Tongue (tissue), 2 donors: ENCODE data around the gene PRDM1. TPM values are rescaled to one million over a fixed set of nuclear protein-coding genes. Genes with fewer than 3 reads are reported as not detected.

ENCODE experiments used
- DNase-seq: peaks from one replicate; pipeline ENCODE4 v3.0.0-alpha.2; 2015
- total RNA-seq: library from RNA; depleted of rRNA; stranded (reverse); fragments of >200 nt; gene quantifications from one replicate; pipeline ENCODE4 v1.2.3, GENCODE V29; 2014

PRDM1 gene
- total RNA-seq, 1 donor from 2014 or later: 15.5 TPM

DNA sequence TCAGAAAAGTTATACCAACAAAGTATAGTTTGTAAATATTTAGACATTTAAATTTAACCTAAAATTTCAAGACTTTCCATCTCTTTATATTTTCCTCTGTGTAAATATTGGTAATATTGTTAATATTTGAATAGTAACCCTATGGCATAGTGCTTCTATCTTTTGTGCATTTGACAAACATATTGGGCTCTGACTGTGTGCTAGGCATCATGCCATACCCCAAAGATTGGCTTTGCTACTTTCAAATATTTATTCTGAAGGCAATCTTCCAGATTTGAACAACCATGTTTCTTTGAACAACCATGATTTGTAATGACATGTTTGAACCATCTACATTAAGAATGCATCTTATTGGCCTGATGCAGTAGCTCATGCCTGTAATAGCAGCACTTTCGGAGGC is 15.5 kb upstream of the PRDM1 start:
- DNase-seq: no peak

DNA sequence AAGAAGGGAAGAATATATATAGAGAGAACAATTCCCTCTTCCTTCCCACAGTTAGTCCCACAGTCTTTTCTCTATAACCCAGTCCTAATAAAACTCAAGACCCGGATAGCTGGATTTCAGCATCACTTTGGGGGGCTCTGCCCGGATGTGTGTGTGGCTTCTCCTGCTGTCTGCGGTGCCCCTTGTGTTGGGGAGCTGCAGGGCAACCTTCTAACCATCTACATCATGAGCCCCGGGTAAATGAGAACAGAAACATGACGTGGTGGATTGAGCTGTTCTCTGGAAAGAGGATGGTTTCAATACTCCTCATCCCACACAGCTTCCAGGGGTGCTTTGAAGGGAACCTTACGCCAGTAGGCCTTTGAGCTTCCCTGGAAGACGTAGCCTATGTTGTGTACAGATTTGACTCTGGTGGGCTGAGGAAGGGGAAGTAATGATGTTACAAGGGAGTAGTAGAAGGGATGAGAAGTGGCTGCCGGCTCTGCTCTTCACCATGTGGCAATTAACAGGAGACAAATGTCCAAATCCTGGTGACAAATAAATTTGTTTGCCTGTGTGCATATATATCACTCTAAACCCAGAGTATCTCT is 13.5 kb upstream of the PRDM1 start:
- DNase-seq: no peak

DNA sequence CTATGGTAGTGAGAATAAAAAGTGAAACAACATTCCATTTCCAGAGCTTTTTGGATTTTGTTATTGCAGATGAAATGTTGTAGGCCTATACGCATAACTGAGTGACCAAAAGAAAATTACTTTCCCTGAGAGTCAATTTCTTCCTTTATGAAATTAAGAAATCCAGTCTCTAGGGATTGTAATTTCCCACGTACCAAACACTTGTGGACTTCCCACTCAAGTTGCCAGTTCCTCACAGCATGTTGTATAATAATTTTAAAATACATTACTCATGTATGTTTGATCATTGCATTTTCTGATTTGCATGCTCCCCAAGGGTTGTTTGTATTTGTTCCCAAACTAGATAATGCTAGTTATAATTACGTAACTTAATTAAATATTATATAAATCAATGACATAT is 12.0 kb upstream of the PRDM1 start:
- no peak for DNase-seq

DNA sequence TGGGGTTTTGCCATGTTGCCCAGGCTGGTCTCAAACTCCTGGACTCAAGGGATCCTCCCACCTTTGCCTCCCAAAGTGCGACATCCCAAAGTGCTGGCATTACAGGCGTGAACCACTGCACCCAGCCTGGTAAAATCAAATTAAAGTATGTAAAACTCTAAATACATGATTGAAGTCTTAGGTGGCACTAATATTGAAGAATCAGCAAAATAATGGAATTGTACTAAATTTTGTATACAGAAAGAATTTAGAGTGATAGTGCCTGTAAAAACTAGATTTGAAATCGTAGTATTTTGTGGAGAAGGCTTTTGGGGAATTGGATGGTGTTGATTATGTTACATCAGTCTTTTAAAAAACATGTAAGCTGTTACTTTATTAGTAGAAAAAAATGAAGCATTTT is 10.0 kb upstream of the PRDM1 start:
- DNase-seq: no peak

DNA sequence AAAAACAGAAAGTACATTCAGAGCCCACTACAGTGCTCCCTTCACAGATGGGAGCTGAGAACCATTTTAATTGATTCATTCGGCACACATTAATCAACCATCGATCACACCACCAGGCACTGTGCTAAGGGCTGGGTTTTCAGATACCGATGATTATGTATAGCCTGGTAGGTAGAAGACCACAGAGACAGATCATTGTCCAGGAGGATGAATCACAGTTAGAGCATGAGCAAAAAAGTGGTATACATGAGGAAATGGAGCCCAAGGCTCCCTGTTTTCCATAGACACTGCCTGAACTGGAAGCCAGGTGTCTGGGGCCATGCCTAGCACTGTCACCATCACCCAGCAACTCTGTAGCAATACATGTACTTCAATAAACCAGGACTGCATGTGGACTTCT is 9.0 kb upstream of the PRDM1 start:
- no peak for DNase-seq

DNA sequence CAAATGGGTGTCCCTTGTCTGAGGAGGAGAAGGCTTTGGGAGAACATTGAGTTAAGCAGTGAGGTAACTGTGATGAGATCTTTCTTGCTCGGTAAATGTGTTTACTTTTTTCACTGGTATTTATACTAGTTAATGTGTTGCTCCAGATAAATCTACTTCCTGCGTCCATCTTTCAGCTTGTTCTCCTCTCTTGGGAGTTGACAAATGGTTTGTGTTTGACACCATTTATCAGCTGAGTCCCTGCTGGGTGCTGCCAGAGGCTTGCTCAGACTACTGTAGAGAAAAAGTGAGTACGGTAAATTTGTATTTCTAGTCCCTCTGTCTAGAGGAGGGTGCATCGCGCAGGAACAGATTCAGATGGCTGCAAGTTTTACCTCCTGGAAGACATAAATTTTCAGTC is 8.3 kb upstream of the PRDM1 start:
- DNase-seq: no peak

DNA sequence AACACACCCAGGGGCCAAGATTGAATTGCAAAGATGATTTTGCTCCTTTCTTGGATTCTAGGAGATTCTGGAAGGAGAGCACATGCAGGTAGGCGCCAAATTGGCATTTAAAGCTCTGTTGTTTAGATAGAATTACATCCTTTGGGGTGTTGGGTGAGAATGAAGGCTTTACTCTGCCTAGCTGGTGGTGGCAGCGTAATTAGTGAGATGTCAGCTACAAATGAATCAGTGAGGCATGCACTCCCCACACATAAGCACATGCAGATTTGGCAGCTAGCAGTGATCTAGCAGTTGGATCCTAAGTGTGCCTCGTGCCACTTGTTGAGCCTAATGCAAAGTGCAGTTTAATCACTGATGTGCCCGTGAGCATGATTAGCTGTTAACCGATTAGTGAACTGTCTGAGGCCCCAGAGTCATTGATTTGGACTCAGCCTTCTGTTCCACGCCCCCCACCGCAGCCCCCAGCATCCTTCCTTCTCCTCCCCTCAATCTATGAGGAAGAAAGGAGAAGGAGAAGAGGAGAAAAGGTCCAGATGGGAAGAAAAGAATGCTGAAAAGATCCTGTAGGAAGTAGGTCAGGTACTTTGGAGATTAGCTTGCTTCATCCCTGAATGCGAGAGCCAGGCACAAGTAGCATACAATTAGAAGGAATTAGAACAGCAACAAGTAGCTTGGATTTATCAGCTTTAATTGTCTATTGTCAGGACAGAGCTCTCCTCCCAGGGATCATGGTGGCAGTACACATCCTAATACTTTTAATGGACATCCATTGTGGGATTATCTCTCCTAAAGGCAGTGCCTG is 6.0 kb upstream of the PRDM1 start:
- DNase-seq: no peak

DNA sequence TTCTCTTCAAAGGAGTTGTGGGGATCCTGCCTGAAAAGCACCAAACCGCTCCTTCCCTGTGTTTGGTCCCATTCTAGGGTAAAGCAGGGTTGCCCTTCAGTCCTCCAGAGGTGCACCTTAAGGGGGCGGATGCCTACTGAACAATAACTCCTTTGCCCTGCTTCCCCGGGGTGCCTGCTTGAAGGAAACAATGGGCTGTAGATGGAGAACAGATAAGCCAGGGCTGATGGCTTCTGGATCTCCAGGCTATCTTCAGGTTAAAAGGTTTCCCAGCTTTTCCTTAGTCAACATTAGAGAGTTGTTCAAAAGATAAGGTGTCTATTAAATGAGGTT is 5.4 kb upstream of the PRDM1 start:
- DNase-seq: no peak

DNA sequence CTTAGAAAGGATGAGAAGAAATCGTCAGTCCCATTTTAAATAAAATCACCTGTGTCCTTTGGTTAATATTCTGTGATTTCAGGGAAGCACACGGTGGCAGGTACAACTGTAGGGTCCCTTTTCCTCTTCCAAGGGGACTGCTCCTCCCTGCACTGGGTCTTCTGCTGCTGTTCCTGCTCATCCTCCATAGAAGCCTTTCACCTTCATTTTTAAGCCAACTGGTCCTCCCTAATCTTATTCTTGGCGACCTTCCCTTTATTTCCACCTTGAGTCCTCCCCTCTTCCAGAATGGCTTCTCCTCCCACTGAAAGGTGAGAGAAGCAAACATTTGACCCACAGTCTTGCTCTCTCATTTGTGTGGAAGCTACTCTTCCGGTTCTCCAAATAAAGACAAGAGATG is 4.4 kb upstream of the PRDM1 start:
- no peak for DNase-seq

DNA sequence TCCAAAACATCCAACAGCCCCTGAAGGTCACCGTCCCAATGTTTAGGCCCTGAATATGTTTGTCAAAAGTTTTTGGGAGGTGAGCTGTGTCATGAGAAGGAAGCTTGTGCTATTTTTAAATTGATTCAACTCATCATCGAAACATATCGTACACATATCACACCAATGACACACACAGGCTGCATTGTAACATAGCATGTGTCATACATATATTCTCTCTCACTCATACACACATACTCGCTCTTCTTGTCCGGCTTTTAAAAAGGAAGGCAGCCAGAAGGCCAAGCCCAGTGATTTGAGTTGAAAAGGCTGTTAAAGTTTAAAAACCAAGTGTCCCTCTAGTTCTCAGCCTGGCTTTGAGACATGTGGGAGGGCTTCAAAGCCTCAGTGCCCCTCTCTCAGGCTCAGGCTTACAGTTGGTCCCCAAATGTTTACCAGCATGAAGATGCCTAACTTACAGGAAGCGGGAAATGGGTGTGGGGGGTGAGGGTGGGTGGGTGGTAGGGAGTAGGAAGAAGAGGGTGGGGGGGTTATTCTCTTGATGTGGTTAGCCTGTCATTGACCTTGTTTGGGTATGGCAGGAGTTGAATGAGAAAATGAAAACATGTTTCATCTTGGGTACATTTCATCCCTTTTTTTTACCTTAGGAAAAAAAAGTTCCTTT is 3.3 kb upstream of the PRDM1 start:
- DNase-seq: no peak

DNA sequence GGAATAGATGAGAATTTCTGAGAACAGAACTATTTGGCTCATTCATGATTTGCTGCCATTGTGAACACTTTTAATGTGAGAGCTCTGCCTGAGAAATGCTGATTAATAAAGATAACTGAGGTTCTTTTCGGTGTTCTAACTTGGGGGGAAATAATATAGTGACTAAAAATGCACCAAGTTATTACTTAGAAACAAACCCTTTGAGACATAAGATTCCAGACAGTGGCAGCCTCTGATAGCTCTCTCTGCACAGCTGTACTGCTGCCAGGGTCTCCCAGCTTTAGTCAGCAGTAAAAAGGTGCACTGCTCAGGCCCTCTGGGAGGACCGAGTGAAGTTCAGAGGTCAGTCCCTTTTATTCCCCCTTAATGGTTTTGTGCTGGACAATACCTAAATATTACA is 2.5 kb upstream of the PRDM1 start:
- DNase-seq: no peak

DNA sequence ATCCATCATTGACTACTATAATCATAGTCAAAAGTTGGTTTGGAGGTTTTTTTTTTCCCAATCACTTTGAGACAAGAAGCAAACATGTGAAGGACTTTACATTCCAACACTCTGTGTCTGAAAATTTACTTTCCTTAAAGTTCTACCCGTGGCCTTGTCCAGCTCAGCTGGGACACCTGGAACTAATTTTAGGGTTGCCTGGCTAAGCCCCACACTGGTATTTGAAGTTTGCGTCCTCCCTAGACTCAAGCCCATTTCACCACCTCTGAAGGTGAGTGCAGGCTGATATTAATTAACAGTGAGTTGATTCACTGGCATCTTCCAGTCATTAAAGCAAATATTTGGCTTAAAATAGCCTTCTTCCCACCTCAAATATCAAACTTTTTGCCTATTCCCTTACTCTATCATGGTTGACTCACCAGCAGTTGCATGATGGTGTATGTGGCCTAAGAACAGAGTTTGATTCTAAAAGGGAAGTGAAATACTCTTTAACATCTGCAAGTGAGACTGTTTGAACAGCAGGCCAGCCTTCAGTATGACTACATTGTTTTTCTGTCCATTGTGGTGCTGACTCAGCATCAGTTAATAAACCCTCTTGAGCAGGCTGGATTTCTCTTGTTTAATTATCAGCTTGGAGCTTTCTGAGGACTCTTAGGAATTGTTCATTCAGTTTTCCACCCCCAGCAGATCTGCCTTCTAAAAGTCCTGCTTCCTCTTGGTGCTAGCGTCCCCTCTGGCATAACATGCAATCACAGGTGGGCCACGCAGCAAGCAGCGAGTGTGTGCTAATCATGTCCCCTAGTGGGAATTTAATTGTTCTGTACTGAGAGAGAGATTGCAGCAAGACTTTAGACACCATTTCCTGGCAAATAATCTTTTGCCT is 1.8 kb upstream of the PRDM1 start:
- DNase-seq: peak; percentile 35

DNA sequence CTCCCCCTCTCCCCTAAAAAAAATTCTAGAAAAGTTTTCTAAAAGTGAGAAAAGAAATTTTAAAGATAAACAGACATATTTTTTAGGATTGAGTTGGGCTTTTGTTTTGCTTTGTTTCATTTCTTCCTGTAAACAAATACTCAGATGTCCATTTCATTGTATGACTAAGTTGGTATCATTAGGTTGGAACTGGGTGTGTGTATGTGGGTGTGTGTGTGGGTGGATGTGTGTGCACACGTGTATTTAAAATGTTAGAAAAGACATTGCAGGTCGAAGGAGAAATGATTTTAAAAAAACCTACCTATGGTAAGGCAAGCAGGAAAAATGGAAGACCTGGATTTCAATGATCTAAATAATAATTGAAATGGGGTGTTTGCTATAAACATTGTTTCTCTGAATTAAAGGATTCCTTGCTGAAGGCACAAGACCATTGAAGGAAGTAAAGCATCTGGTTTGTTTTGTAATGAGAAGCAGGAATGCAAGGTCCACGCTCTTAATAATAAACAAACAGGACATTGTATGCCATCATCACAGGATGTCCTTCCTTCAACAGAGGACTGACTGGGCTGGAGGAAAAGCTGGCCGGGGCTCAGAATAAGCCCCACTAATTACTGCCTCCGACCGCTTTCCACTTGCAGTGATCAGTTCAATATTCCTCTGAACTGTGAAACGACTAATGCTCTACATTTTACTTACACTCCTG is 996 bp upstream of the PRDM1 start:
- peak; percentile 23 for DNase-seq

DNA sequence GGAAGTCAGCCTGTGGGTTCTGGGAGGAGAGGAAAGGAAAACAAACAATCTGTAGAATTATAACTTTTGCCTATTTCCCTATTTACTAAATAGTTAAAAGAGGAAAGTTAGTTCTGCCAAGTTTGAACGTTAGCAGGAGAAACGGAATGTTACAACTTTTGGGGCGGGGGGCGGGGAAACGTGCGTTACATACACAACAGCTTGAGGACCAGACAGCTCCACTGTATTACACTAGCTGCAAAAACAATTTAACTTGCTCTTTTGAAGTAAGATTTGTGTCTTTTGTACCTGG is 498 bp upstream of the PRDM1 start:
- DNase-seq: no peak

DNA sequence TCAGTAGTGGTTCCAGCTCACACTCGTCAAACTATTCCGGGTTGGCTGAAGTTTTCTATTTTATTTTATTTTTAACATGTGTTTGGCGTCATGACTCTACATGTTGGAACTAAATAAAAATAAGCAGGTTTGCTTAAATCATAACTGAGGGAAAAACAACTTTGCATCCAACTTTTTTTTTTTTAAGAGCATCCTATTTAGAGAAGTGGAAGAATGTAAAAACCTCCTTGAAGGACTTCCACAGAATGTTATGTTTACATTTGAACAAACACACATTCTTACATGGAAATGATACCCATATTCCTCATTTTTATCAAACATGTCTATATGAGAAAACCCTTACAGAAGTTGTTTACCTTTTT is 659 bp downstream of the PRDM1 start:
- DNase-seq: peak; percentile 52

DNA sequence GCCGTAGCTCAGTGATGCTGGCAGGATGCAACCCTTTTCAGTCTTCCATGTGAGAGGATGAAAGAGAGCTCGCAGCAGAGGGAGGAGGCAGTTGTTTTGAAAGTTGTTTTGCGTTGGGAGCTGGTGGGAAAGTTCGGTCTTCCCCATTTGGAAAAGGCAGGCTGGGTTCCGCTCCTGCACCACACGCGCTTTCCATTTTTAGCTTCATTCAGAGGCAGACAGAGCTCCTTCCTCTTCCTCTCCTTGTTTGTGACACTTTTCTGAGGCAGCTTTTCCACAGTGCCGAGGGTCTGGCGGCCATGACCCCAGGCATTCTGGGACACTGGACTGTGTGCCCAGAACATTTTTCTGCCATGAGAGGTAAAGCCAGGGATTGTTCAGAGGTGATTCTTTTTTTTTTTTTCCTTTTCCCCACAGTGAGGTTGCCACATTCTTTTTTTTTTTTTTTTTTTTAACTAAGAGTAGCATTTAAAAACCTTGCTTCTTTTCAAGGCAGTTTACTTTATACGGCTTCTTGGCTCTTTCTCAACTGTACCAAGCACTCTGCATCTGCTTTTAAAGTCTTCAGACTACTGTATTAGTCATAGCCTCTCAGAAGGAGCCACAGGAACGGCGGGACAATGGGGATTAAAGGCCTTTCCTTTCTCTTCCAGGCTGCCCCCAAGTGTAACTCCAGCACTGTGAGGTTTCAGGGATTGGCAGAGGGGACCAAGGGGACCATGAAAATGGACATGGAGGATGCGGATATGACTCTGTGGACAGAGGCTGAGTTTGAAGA is 1.6 kb downstream of the PRDM1 start:
- peak; percentile 18 for DNase-seq

DNA sequence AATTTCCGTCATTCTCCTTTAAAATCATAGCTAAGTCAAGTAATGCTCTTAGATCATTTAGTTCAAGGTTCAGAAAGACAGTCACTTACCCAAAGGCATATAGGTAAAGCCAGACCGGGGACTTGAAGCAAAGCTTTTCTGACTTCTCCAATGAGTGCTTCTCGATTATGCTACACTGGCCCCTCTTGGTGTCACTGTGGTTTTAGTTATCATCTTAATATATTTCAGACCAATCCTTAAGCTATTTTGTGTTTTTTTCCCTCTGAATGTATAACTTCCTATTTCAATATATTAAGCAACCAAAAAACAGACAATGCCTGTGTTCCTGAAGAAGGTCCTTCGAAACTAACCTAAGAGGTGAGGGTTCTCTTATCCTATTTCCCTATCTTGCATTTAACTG is 3.9 kb downstream of the PRDM1 start:
- DNase-seq: peak; percentile 38

DNA sequence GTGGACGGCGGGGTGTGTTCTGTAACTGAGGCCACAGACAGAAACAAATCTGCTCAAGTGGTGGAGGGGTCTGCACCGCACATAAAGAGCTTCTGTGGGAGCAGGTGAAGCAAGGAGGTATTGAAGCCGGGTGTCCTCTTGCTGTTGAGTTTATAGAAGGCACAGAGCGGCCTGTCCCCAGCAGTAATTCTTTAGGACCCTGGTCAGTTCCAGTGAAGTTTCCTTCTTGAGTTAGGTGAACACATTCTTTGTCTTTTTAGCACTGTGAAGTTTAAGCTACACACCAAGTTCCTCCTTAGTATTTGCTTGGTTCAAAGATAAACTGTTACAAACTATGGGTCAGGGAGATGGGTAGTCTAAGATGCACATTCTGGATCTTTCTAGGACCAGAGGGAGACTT is 6.1 kb downstream of the PRDM1 start:
- DNase-seq: no peak

DNA sequence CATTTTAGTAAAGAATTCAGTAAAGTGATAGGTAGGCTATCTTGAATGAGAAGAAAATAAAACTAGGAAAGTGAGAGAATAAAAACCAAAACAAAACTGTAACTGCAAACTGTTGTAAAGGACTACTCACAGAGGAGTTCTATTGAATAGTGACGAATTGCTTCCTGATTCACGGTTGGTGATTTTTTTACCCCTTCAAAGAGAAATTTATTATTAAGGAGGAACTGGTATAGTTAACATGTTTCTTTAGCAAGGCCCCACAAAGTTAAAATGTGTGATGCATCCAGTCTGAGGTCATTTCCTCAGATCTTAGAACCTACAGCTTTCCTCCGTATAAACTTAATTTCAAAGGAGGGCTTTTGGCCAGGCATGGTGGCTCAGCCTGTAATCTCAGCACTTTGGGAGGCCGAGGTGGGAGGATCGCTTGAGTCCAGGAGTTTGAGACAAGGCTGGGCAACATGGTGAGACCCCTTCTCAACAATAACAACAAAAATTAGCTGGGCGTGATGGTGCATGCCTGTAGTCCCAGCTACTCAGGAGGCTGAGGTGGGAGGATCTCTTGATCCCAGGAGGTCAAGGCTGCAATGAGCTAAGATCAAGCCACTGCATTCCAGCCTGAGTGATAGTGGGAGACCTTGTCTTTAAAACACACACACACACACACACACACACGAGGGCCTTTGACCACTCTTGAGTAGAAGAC is 8.3 kb downstream of the PRDM1 start:
- DNase-seq: no peak

DNA sequence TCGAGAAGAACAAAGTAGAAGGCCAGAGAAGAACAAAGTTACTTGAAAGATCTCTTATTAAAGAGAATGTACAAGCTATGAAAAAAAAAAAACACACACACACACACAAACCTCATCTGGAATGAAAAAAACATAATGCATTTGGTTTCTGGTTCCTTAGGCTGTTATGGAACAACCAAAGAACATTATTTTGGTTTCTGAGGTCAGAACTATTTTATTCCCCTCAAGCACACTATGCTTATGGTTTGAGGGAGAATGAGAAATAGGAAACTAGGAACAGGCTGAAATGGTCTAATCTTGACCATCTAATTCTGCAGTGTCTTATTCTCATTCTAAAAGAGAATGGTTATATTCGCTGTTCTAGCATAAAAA is 8.8 kb downstream of the PRDM1 start:
- DNase-seq: no peak
